Stomach (tissue), 4 donors: ENCODE measurements around the gene PKD1.

Source experiments
- CTCF ChIP-seq, 7 experiments: fragments of 450-650 bp in 4 of 7; fragments of 200-600 bp in 3 of 7; sonication (generic) in 3 of 7; IDR thresholded peaks; one replicate each; pipeline ENCODE4 v1.5.1; 2016 to 2019; ENCODE audit warnings: antibody characterized with exemption in 7 of 7, control low read depth in 2 of 7, mild to moderate bottlenecking in 1 of 7
- EP300 ChIP-seq: sonication (generic); formaldehyde crosslinking; IDR thresholded peaks from one replicate; pipeline ENCODE4 v1.6.1; 2017; ENCODE audit warnings: antibody characterized with exemption
- POLR2A ChIP-seq, 4 donors: fragments of 450-650 bp; IDR thresholded peaks; one replicate each; pipeline ENCODE4 v1.6.1; 2016; ENCODE audit warnings: antibody characterized with exemption in 4 of 4, control low read depth in 2 of 4, mild to moderate bottlenecking in 1 of 4, moderate library complexity in 1 of 4

- TF ChIP-seq POLR2A (IDR thresholded peaks at IDR 0.05) (no peak), CTCF (IDR thresholded peaks at IDR 0.05) (no peak), EP300 (no peak)
Measured at GRCh38 chr16:2064368-2064945, 71.2 kb downstream of the PKD1 start.
